ENCODE data around the gene PLXDC1. TPM values are rescaled to one million over a fixed set of nuclear protein-coding genes. Genes with fewer than 3 reads are reported as not detected.

The PLXDC1 gene
- polyA plus RNA-seq, 1 experiment: 1.9 TPM

- no peaks in the 10 kb centered on the region for H3K9me3 ChIP-seq (ENCODE audit: control insufficient read depth, insufficient read depth, low read length)
- POLR2A ChIA-PET: no interaction called here
- peaks cover 38% of the 10 kb centered on the region for H3K27me3 ChIP-seq (ENCODE audit: control insufficient read depth, insufficient read depth, low read length)
- DNase-seq (ENCODE audit: low read depth, low spot score): no peak
- H3K27ac ChIP-seq (ENCODE audit: low read depth, low read length): no peak overlapping the region
- CTCF ChIA-PET: no interaction called here
- no peak overlapping the region for H3K4me3 ChIP-seq (ENCODE audit: low read depth, low read length)
- TF ChIP-seq CTCF (IDR thresholded peaks at IDR 0.05; ENCODE audit: low read depth, low read length): no peak
These were observed 45.7 kb downstream of the PLXDC1 start for GRCh38 chr17:39105705-39106104.

- Histone ChIP-seq H3K27ac (ENCODE audit: low read depth, low read length) (no peak overlapping the region), H3K4me3 (ENCODE audit: low read depth, low read length) (no peak overlapping the region), H3K27me3 (ENCODE audit: control insufficient read depth, insufficient read depth, low read length) (peaks cover 35% of the 10 kb centered on the region), H3K9me3 (ENCODE audit: control insufficient read depth, insufficient read depth, low read length) (no peaks in the 10 kb centered on the region)
- TF ChIP-seq CTCF (IDR thresholded peaks at IDR 0.05; ENCODE audit: low read depth, low read length): no peak
- POLR2A ChIA-PET: no interaction called here
- DNase-seq (ENCODE audit: low read depth, low spot score): no peak
- CTCF ChIA-PET: no interaction called here
These were observed 46.8 kb downstream of the PLXDC1 start for GRCh38 chr17:39104657-39105056.

GRCh38 chr17:39104046-39104445 is 47.4 kb downstream of the PLXDC1 start:
- DNase-seq (ENCODE audit: low read depth, low spot score): peak; percentile 21
- Histone ChIP-seq H3K27ac (ENCODE audit: low read depth, low read length) (no peak overlapping the region), H3K4me3 (ENCODE audit: low read depth, low read length) (no peak overlapping the region), H3K9me3 (ENCODE audit: control insufficient read depth, insufficient read depth, low read length) (no peaks in the 10 kb centered on the region), H3K27me3 (ENCODE audit: control insufficient read depth, insufficient read depth, low read length) (peaks cover 37% of the 10 kb centered on the region)
- ChIA-PET CTCF (interaction anchor here (0.8 kb wide), 1 partner anchor 121 kb away, joined by 3 read pairs; no protein-coding TSS in a partner anchor), POLR2A (no interaction called here)
- TF ChIP-seq CTCF (IDR thresholded peaks at IDR 0.05; ENCODE audit: low read depth, low read length): no peak

GRCh38 chr17:39101091-39101490 is 50.3 kb downstream of the PLXDC1 start:
- no peak for TF ChIP-seq CTCF (IDR thresholded peaks at IDR 0.05; ENCODE audit: low read depth, low read length)
- H3K27ac ChIP-seq (ENCODE audit: low read depth, low read length): peak overlapping the region; percentile 11
- ChIA-PET CTCF (interaction anchor here (1.7 kb wide), 1 partner anchor 118 kb away, joined by 6 read pairs; no protein-coding TSS in a partner anchor), POLR2A (no interaction called here)
- no peak for DNase-seq (ENCODE audit: low read depth, low spot score)
- peaks cover 33% of the 10 kb centered on the region for H3K27me3 ChIP-seq (ENCODE audit: control insufficient read depth, insufficient read depth, low read length)
- no peaks in the 10 kb centered on the region for H3K9me3 ChIP-seq (ENCODE audit: control insufficient read depth, insufficient read depth, low read length)
- H3K4me3 ChIP-seq (ENCODE audit: low read depth, low read length): no peak overlapping the region

- TF ChIP-seq CTCF (IDR thresholded peaks at IDR 0.05; ENCODE audit: low read depth, low read length): no peak
- no peaks in the 10 kb centered on the region for H3K9me3 ChIP-seq (ENCODE audit: control insufficient read depth, insufficient read depth, low read length)
- no peak for DNase-seq (ENCODE audit: low read depth, low spot score)
- POLR2A ChIA-PET: interaction anchor here (0.8 kb wide), 1 partner anchor 168 kb away, joined by 3 read pairs; no protein-coding TSS in a partner anchor
- H3K4me3 ChIP-seq (ENCODE audit: low read depth, low read length): no peak overlapping the region
- CTCF ChIA-PET: interaction anchor here (1.0 to 1.7 kb wide), 2 partner anchors 118 to 144 kb away, joined by 3 to 6 read pairs; no protein-coding TSS in a partner anchor
- no peak overlapping the region for H3K27ac ChIP-seq (ENCODE audit: low read depth, low read length)
- H3K27me3 ChIP-seq (ENCODE audit: control insufficient read depth, insufficient read depth, low read length): peaks cover 36% of the 10 kb centered on the region
These were observed 50.9 kb downstream of the PLXDC1 start for GRCh38 chr17:39100530-39100929.
